K562 (cell line): ENCODE results near the gene LYPLA2. TPM values are rescaled to one million over a fixed set of nuclear protein-coding genes. Genes with fewer than 3 reads are reported as not detected.

Experiments
- CBFA2T3 ChIP-seq: fragments of 450-650 bp; IDR thresholded peaks from 2 replicates; pipeline ENCODE4 v1.6.1; 2017
- HMG20A ChIP-seq: fragments of 450-650 bp; formaldehyde crosslinking; conservative IDR thresholded peaks from 2 replicates; pipeline ENCODE4 v1.4.0; 2020; ENCODE audit warnings: mild to moderate bottlenecking, mixed read lengths
- IFI16 ChIP-seq: fragments of 250-450 bp; sonication (Bioruptor Pico); IDR thresholded peaks from 2 replicates; pipeline ENCODE4 v2.1.2; 2022; ENCODE audit warnings: mild to moderate bottlenecking, inconsistent platforms
- MCM2 ChIP-seq: fragments of 450-650 bp; IDR thresholded peaks from 2 replicates; pipeline ENCODE4 v1.6.1; 2017; ENCODE audit warnings: low read depth, mild to moderate bottlenecking
- NFIC ChIP-seq: fragments of 450-650 bp; IDR thresholded peaks from 2 replicates; pipeline ENCODE4 v1.6.1; 2017; ENCODE audit warnings: mild to moderate bottlenecking, inconsistent platforms
- NFXL1 ChIP-seq: fragments of 450-650 bp; formaldehyde crosslinking; IDR thresholded peaks from 2 replicates; pipeline ENCODE4 v1.4.0; 2021; ENCODE audit warnings: mild to moderate bottlenecking
- RBFOX2 ChIP-seq: fragments of 200-400 bp; formaldehyde crosslinking; IDR thresholded peaks from 2 replicates; pipeline ENCODE4 v1.6.1; 2017; ENCODE audit warnings: low read depth, mild to moderate bottlenecking, low read length, moderate library complexity
- STAT5A ChIP-seq: IDR thresholded peaks from 2 replicates; pipeline ENCODE4 v1.6.1; 2012; ENCODE audit warnings: low read length, inconsistent platforms, borderline replicate concordance
- THRAP3 ChIP-seq: fragments of 450-650 bp; IDR thresholded peaks from 2 replicates; pipeline ENCODE4 v1.6.1; 2016; ENCODE audit warnings: mild to moderate bottlenecking, inconsistent platforms, borderline replicate concordance
- ZBTB1 ChIP-seq: sonication (generic); formaldehyde crosslinking; IDR thresholded peaks from 2 replicates; pipeline ENCODE4 v1.8.1; 2023; ENCODE audit warnings: missing genetic modification reagents, low read depth, mild to moderate bottlenecking, borderline replicate concordance
- ZFP1 ChIP-seq: fragments of 450-650 bp; formaldehyde crosslinking; IDR thresholded peaks from 2 replicates; pipeline ENCODE4 v1.4.0; 2020; ENCODE audit warnings: mild to moderate bottlenecking, mixed read lengths
- ZNF23 ChIP-seq: fragments of 250-450 bp; sonication (Bioruptor Pico); IDR thresholded peaks from 2 replicates; pipeline ENCODE4 v1.4.0; 2020; ENCODE audit warnings: mild to moderate bottlenecking
- ZNF408 ChIP-seq: fragments of 250-450 bp; sonication (Bioruptor Pico); IDR thresholded peaks from 2 replicates; pipeline ENCODE4 v1.4.0; 2020; ENCODE audit warnings: low read depth, mild to moderate bottlenecking, moderate library complexity
- polyA plus RNA-seq, 8 experiments: library from polyadenylated mRNA; depleted of rRNA in 4 of 8; stranded (reverse) in 5 of 8; unstranded in 3 of 8; fragments of >200 nt; fragmentation: Nextera tagmentation in 2 of 8; fragmentation: Illumina TruSeq in 1 of 8; extraction: Ambion mirVana in 2 of 8; extraction: Trizol in 1 of 8; gene quantifications; 2 replicates each; pipeline versions ENCODE4 v1.2.1 to v1.2.3, GENCODE V29; 2011 to 2014; ENCODE audit warnings: inconsistent platforms in 1 of 8, missing spikeins in 1 of 8
- total RNA-seq, 7 experiments: library from RNA; depleted of rRNA in 6 of 7; stranded (reverse); fragments of >200 nt in 6 of 7; fragmentation: Illumina TruSeq in 2 of 7; extraction: Trizol in 2 of 7; gene quantifications; 2 replicates each; pipeline versions ENCODE4 v1.2.1 to v1.2.3, GENCODE V29; 2011 to 2021; ENCODE audit warnings: low replicate concordance in 1 of 7
- TF ChIP-seq, protein P1 (sequence below), 2 experiments: fragments of 450-650 bp in 1 of 2; sonication (generic) in 1 of 2; formaldehyde crosslinking; conservative IDR thresholded peaks; 2 replicates each; pipeline versions ENCODE4 v1.4.0 to v1.8.1; 2020 to 2022; ENCODE audit warnings: mild to moderate bottlenecking in 1 of 2, missing genetic modification reagents in 1 of 2
- TF ChIP-seq, protein P2 (sequence below): fragments of 450-650 bp; IDR thresholded peaks from 2 replicates; pipeline ENCODE4 v1.6.1; 2018; ENCODE audit not compliant: partially characterized antibody
- TF ChIP-seq, protein P3 (sequence below): sonication (generic); formaldehyde crosslinking; IDR thresholded peaks from 2 replicates; pipeline ENCODE4 v1.8.1; 2023; ENCODE audit warnings: missing genetic modification reagents, mild to moderate bottlenecking, borderline replicate concordance
- TF ChIP-seq, protein P4 (sequence below): fragments of 200-800 bp; sonication (Bioruptor generic); IDR thresholded peaks from 2 replicates; pipeline ENCODE4 v1.6.1; 2017; ENCODE audit warnings: missing genetic modification characterization, missing compliant biosample characterization

Gene LYPLA2
- total and polyA plus RNA-seq, 9 of the 15 experiments (the other 6 are each of a cell fraction or from before 2014, with no cell fraction given), result 3.9 to 128 (median 60.1) TPM

DNA sequence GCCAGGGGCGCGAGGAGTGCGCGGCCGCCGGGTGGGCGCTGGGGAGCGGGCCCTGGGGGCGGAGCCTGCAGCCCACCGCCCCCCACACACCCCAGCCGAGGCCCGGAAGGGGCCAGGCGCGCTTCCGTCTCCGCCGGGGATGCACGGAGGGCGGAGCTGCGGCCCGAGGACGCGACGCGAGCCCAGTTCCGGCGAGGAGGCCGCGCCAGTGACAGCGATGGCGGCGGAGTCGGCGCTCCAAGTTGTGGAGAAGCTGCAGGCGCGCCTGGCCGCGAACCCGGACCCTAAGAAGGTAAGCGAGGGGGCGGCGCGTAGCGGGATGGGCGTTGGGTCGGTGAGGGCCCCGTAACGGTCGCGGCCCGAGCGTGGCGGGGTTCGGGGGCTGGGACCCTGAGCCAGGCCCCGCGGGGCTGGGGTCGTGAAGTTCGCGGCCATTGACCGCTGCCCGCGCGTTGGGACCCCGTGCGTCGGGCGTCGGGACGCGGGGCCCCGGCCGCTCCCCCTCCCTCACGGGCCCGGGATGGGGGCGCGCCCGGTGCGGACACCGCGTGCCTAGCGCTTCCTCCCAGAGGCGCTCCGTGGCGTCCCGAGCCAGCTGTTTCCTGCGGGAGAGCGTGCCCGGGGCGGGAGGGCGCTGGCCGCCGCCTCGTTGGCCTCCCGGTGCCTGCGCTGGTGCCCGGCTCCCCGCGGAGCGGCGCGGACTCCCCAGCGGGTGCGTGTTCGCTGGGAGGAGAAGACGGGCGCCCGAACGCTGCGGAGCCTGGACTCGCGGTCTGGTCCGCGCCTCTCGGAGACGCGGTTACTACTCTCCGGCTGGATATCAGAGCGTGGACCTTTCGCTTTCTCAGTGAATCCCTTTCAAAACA lies 47.4 kb upstream of the LYPLA2 start, which contains the start of gene ELOA (continued):
- TF ChIP-seq, protein P1, sequence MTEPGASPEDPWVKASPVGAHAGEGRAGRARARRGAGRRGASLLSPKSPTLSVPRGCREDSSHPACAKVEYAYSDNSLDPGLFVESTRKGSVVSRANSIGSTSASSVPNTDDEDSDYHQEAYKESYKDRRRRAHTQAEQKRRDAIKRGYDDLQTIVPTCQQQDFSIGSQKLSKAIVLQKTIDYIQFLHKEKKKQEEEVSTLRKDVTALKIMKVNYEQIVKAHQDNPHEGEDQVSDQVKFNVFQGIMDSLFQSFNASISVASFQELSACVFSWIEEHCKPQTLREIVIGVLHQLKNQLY (CRISPR knock-in tag; conservative IDR thresholded peaks at IDR 0.05), result no peak
- TF ChIP-seq, protein P2, sequence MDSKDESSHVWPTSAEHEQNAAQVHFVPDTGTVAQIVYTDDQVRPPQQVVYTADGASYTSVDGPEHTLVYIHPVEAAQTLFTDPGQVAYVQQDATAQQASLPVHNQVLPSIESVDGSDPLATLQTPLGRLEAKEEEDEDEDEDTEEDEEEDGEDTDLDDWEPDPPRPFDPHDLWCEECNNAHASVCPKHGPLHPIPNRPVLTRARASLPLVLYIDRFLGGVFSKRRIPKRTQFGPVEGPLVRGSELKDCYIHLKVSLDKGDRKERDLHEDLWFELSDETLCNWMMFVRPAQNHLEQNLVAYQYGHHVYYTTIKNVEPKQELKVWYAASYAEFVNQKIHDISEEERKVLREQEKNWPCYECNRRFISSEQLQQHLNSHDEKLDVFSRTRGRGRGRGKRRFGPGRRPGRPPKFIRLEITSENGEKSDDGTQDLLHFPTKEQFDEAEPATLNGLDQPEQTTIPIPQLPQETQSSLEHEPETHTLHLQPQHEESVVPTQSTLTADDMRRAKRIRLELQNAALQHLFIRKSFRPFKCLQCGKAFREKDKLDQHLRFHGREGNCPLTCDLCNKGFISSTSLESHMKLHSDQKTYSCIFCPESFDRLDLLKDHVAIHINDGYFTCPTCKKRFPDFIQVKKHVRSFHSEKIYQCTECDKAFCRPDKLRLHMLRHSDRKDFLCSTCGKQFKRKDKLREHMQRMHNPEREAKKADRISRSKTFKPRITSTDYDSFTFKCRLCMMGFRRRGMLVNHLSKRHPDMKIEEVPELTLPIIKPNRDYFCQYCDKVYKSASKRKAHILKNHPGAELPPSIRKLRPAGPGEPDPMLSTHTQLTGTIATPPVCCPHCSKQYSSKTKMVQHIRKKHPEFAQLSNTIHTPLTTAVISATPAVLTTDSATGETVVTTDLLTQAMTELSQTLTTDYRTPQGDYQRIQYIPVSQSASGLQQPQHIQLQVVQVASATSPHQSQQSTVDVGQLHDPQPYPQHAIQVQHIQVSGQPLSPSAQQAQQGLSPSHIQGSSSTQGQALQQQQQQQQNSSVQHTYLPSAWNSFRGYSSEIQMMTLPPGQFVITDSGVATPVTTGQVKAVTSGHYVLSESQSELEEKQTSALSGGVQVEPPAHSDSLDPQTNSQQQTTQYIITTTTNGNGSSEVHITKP, result no peak
- peak; percentile 33; the same call in 1 of the 2 replicates for TF ChIP-seq NFIC
- TF ChIP-seq ZNF408 (CRISPR knock-in tag), result no peak
- no peak for TF ChIP-seq ZNF23 (CRISPR knock-in tag)
- TF ChIP-seq, protein P3, sequence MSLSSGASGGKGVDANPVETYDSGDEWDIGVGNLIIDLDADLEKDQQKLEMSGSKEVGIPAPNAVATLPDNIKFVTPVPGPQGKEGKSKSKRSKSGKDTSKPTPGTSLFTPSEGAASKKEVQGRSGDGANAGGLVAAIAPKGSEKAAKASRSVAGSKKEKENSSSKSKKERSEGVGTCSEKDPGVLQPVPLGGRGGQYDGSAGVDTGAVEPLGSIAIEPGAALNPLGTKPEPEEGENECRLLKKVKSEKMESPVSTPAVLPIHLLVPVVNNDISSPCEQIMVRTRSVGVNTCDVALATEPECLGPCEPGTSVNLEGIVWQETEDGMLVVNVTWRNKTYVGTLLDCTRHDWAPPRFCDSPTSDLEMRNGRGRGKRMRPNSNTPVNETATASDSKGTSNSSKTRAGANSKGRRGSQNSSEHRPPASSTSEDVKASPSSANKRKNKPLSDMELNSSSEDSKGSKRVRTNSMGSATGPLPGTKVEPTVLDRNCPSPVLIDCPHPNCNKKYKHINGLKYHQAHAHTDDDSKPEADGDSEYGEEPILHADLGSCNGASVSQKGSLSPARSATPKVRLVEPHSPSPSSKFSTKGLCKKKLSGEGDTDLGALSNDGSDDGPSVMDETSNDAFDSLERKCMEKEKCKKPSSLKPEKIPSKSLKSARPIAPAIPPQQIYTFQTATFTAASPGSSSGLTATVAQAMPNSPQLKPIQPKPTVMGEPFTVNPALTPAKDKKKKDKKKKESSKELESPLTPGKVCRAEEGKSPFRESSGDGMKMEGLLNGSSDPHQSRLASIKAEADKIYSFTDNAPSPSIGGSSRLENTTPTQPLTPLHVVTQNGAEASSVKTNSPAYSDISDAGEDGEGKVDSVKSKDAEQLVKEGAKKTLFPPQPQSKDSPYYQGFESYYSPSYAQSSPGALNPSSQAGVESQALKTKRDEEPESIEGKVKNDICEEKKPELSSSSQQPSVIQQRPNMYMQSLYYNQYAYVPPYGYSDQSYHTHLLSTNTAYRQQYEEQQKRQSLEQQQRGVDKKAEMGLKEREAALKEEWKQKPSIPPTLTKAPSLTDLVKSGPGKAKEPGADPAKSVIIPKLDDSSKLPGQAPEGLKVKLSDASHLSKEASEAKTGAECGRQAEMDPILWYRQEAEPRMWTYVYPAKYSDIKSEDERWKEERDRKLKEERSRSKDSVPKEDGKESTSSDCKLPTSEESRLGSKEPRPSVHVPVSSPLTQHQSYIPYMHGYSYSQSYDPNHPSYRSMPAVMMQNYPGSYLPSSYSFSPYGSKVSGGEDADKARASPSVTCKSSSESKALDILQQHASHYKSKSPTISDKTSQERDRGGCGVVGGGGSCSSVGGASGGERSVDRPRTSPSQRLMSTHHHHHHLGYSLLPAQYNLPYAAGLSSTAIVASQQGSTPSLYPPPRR (CRISPR knock-in tag), result 0 out of 2 replicates have a peak, but pooled peaks have one; percentile 10
- TF ChIP-seq CBFA2T3, result no peak
- TF ChIP-seq ZBTB1 (CRISPR knock-in tag), result peak; percentile 36; the same call in 1 of the 2 replicates
- no peak for TF ChIP-seq THRAP3
- TF ChIP-seq IFI16, result no peak
- TF ChIP-seq, protein P4, sequence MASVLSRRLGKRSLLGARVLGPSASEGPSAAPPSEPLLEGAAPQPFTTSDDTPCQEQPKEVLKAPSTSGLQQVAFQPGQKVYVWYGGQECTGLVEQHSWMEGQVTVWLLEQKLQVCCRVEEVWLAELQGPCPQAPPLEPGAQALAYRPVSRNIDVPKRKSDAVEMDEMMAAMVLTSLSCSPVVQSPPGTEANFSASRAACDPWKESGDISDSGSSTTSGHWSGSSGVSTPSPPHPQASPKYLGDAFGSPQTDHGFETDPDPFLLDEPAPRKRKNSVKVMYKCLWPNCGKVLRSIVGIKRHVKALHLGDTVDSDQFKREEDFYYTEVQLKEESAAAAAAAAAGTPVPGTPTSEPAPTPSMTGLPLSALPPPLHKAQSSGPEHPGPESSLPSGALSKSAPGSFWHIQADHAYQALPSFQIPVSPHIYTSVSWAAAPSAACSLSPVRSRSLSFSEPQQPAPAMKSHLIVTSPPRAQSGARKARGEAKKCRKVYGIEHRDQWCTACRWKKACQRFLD, result 0 out of 2 replicates have a peak, but pooled peaks have one; percentile 61
- no peak for TF ChIP-seq MCM2
- no peak for TF ChIP-seq STAT5A
- no peak for TF ChIP-seq HMG20A (CRISPR knock-in tag)
- no peak for TF ChIP-seq ZFP1 (CRISPR knock-in tag)
- TF ChIP-seq NFXL1 (CRISPR knock-in tag), result no peak
- peak; percentile 98 for TF ChIP-seq RBFOX2
